Measurements from ENCODE around the gene EVC2. TPM values are rescaled to one million over a fixed set of nuclear protein-coding genes. Genes with fewer than 3 reads are reported as not detected.

EVC2 gene
- total RNA-seq, 1 experiment from 2014 or later = not detected

DNA sequence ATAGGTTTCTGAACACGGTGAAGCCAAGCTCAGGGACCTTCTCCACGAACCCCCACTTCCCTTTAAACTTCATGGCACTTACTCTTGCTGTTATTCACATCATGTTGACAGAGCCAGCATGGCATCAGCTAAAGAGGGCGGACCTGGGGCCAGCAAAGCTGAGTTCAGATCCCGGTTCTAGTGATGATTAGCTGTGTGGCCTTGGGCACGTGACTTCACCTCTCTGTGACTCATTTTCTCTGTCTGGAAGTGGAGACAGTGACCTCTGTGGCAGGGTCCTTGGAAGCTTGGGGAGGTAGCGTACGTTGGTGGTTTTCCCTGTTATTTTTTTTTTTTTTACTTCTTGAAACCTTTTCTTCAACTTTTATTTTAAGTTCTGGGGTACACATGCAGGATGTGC, 16.0 kb upstream of the EVC2 start:
- in situ Hi-C loops (cut with HindIII; ENCODE audit: low pct_unique_long_range_greater_than_20kb, low sequenced_read_pairs) (no loop called here), intact Hi-C loops (cut with micrococcal nuclease; ENCODE audit: unreplicated experiment) (no loop called here)
- TF ChIP-seq SIN3A (IDR thresholded peaks at IDR 0.05; ENCODE audit: borderline replicate concordance, insufficient read depth, low read depth, low read length) (no peak), TCF7L2 (IDR thresholded peaks at IDR 0.05; ENCODE audit: low read depth, low read length) (no peak), POLR2AphosphoS5 (IDR thresholded peaks at IDR 0.05; ENCODE audit: low read depth, low read length) (no peak)
- TF ChIP-seq, protein P1, sequence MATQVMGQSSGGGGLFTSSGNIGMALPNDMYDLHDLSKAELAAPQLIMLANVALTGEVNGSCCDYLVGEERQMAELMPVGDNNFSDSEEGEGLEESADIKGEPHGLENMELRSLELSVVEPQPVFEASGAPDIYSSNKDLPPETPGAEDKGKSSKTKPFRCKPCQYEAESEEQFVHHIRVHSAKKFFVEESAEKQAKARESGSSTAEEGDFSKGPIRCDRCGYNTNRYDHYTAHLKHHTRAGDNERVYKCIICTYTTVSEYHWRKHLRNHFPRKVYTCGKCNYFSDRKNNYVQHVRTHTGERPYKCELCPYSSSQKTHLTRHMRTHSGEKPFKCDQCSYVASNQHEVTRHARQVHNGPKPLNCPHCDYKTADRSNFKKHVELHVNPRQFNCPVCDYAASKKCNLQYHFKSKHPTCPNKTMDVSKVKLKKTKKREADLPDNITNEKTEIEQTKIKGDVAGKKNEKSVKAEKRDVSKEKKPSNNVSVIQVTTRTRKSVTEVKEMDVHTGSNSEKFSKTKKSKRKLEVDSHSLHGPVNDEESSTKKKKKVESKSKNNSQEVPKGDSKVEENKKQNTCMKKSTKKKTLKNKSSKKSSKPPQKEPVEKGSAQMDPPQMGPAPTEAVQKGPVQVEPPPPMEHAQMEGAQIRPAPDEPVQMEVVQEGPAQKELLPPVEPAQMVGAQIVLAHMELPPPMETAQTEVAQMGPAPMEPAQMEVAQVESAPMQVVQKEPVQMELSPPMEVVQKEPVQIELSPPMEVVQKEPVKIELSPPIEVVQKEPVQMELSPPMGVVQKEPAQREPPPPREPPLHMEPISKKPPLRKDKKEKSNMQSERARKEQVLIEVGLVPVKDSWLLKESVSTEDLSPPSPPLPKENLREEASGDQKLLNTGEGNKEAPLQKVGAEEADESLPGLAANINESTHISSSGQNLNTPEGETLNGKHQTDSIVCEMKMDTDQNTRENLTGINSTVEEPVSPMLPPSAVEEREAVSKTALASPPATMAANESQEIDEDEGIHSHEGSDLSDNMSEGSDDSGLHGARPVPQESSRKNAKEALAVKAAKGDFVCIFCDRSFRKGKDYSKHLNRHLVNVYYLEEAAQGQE (IDR thresholded peaks at IDR 0.05; ENCODE audit: insufficient read depth in 1 of 2, low read depth in 2 of 2, low read length in 1 of 2) = no peak
- TF ChIP-seq, protein P2, sequence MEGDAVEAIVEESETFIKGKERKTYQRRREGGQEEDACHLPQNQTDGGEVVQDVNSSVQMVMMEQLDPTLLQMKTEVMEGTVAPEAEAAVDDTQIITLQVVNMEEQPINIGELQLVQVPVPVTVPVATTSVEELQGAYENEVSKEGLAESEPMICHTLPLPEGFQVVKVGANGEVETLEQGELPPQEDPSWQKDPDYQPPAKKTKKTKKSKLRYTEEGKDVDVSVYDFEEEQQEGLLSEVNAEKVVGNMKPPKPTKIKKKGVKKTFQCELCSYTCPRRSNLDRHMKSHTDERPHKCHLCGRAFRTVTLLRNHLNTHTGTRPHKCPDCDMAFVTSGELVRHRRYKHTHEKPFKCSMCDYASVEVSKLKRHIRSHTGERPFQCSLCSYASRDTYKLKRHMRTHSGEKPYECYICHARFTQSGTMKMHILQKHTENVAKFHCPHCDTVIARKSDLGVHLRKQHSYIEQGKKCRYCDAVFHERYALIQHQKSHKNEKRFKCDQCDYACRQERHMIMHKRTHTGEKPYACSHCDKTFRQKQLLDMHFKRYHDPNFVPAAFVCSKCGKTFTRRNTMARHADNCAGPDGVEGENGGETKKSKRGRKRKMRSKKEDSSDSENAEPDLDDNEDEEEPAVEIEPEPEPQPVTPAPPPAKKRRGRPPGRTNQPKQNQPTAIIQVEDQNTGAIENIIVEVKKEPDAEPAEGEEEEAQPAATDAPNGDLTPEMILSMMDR (IDR thresholded peaks at IDR 0.05) = no peak
- POLR2A ChIA-PET = no interaction called here
- no peaks in the 10 kb centered on the region for H3K36me3 ChIP-seq (ENCODE audit: control insufficient read depth, insufficient read depth, low read length)
- no peaks in the 10 kb centered on the region for H3K4me1 ChIP-seq (ENCODE audit: control insufficient read depth, insufficient read depth, low read length)
- no peak overlapping the region for H3K27ac ChIP-seq (ENCODE audit: low read length)
- CTCF ChIA-PET = no interaction called here
- no peaks in the 10 kb centered on the region for H3K9me3 ChIP-seq (ENCODE audit: control insufficient read depth, insufficient read depth, low read depth, low read length)
- no peak for DNase-seq (ENCODE audit: low read depth, low spot score)
- H3K27me3 ChIP-seq (ENCODE audit: control insufficient read depth, insufficient read depth, low read length) = no peaks in the 10 kb centered on the region
- no peak overlapping the region for H3K4me3 ChIP-seq (ENCODE audit: low read depth in 2 of 2, low read length in 2 of 2)
- ATAC-seq = no peak
- BruUV-seq (replicated peaks) = no TSS peak

DNA sequence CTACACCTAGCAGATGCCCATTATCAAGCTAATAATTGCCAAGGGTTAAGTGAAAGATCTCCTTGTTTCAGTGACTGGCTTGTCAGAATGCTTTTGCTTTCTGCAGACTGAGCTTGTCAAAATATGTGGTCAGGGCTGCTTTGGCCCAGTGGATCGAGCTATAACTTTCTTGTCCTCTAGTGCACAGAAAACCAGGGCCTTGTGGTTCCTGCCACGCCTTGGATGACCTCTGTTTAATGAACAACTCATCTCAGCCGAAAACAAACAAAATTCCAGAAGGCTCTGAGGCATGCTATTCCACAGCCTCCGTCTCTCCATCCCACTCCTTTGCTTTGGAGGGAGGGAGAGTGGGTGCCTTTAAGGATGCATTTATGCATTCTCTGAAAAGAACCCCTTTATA, 14.0 kb upstream of the EVC2 start:
- CTCF ChIA-PET = no interaction called here
- Histone ChIP-seq H3K4me1 (ENCODE audit: control insufficient read depth, insufficient read depth, low read length) (no peaks in the 10 kb centered on the region), H3K36me3 (ENCODE audit: control insufficient read depth, insufficient read depth, low read length) (no peaks in the 10 kb centered on the region), H3K9me3 (ENCODE audit: control insufficient read depth, insufficient read depth, low read depth, low read length) (no peaks in the 10 kb centered on the region), H3K27ac (ENCODE audit: low read length) (no peak overlapping the region), H3K4me3 (ENCODE audit: low read depth in 2 of 2, low read length in 2 of 2) (no peak overlapping the region), H3K27me3 (ENCODE audit: control insufficient read depth, insufficient read depth, low read length) (no peaks in the 10 kb centered on the region)
- TF ChIP-seq, protein P1 (IDR thresholded peaks at IDR 0.05; ENCODE audit: insufficient read depth in 1 of 2, low read depth in 2 of 2, low read length in 1 of 2) = no peak
- TF ChIP-seq TCF7L2 (IDR thresholded peaks at IDR 0.05; ENCODE audit: low read depth, low read length) (no peak), SIN3A (IDR thresholded peaks at IDR 0.05; ENCODE audit: borderline replicate concordance, insufficient read depth, low read depth, low read length) (no peak), POLR2AphosphoS5 (IDR thresholded peaks at IDR 0.05; ENCODE audit: low read depth, low read length) (no peak)
- TF ChIP-seq, protein P2 (IDR thresholded peaks at IDR 0.05) = no peak
- in situ Hi-C loops (cut with HindIII; ENCODE audit: low pct_unique_long_range_greater_than_20kb, low sequenced_read_pairs) = no loop called here
- intact Hi-C loops (cut with micrococcal nuclease; ENCODE audit: unreplicated experiment) = no loop called here
- DNase-seq (ENCODE audit: low read depth, low spot score) (no peak), ATAC-seq (no peak)
- POLR2A ChIA-PET = no interaction called here
- BruUV-seq (replicated peaks) = no TSS peak
